Measurements from ENCODE around the gene FUT9. TPM values are rescaled to one million over a fixed set of nuclear protein-coding genes. Genes with fewer than 3 reads are reported as not detected.

Gene FUT9
- total RNA-seq, 2 donors from 2014 or later: 0.11 to 1.2 TPM

DNA sequence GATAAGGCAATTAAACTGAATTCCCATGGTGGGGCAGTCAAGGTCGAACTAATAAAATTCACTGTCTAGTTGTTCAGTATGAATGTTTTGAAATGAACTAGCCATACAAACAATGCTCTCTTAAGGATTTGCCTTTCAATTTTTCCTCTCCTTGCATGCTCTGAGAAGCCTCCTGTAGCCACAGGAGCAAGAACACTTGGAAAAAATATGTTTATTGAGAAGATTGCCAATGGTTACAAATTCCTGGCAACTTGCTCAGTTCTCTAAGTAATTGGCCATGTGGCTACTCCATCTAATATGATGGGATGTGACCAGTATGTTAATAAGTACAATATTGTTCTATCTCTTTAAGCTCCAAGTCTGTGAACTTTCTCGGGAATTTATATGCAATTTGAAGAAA lies 49.4 kb downstream of the FUT9 start:
- no peak overlapping the region for H3K27ac ChIP-seq
- H3K36me3 ChIP-seq: no peaks in the 10 kb centered on the region
- TF ChIP-seq POLR2A (IDR thresholded peaks at IDR 0.05): no peak
- H3K4me1 ChIP-seq (replicated peaks): no peaks in the 10 kb centered on the region
- DNase-seq (ENCODE audit: low spot score): no peak
- no peaks in the 10 kb centered on the region for H3K9me3 ChIP-seq
- 70% methylated on average over 2 of the region's 2 CpGs for WGBS
- intact Hi-C loops (cut with DNase I): no loop called here
- H3K27me3 ChIP-seq (replicated peaks; ENCODE audit: insufficient read depth): no peaks in the 10 kb centered on the region
- H3K4me3 ChIP-seq: no peak overlapping the region

DNA sequence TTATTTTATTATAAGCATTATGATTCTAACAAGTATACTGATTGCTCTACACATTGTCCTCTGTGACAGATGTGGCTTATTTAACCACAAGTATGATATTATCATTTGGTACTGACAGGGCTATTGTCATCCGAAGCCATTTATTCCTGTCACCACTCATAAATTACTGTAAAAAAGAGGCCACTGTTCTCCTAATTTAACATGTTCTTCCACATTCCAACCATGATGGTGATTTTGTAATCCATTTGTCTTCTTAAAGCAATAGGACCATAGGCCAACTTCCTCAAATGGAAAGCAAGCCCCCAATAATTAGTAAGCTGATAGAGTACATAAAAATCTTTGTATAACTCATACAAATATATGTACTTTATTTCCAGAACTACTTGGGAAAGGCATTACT lies 50.6 kb downstream of the FUT9 start:
- intact Hi-C loops (cut with DNase I): no loop called here

DNA sequence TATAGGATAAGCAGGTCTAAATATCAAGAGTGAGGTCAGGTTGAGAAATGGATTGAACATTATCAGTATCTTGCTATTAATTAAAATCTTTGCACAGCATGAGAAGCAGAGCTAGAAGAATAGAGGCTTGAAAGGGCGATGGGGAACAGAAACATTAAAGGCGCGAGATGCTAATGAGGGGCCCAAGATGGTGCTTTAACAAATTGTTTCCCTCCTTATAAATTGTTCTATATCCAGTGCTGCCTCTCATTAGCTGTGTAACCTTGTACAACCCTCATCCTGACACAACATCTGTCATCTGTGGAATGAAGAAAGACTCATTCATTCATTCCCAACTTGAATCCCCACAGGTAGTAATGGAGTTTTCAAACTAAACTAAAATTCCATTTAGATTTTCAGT lies 57.8 kb downstream of the FUT9 start:
- Histone ChIP-seq H3K4me1 (replicated peaks) (no peaks in the 10 kb centered on the region), H3K27ac (no peak overlapping the region), H3K9me3 (no peaks in the 10 kb centered on the region), H3K4me3 (no peak overlapping the region), H3K27me3 (replicated peaks; ENCODE audit: insufficient read depth) (no peaks in the 10 kb centered on the region), H3K36me3 (no peaks in the 10 kb centered on the region)
- no peak for DNase-seq (ENCODE audit: low spot score)
- intact Hi-C loops (cut with DNase I): no loop called here
- 96% methylated on average over 3 of the region's 3 CpGs for WGBS
- no peak for TF ChIP-seq POLR2A (IDR thresholded peaks at IDR 0.05)
- TF ChIP-seq, protein P1, sequence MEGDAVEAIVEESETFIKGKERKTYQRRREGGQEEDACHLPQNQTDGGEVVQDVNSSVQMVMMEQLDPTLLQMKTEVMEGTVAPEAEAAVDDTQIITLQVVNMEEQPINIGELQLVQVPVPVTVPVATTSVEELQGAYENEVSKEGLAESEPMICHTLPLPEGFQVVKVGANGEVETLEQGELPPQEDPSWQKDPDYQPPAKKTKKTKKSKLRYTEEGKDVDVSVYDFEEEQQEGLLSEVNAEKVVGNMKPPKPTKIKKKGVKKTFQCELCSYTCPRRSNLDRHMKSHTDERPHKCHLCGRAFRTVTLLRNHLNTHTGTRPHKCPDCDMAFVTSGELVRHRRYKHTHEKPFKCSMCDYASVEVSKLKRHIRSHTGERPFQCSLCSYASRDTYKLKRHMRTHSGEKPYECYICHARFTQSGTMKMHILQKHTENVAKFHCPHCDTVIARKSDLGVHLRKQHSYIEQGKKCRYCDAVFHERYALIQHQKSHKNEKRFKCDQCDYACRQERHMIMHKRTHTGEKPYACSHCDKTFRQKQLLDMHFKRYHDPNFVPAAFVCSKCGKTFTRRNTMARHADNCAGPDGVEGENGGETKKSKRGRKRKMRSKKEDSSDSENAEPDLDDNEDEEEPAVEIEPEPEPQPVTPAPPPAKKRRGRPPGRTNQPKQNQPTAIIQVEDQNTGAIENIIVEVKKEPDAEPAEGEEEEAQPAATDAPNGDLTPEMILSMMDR (IDR thresholded peaks at IDR 0.05): no peak
- no peak for TF ChIP-seq POLR2AphosphoS5 (IDR thresholded peaks at IDR 0.05)

More for the DNA sequence above, 50.6 kb downstream of the FUT9 start:
- DNase-seq (ENCODE audit: low spot score): no peak
- Histone ChIP-seq H3K9me3 (no peaks in the 10 kb centered on the region), H3K4me3 (no peak overlapping the region), H3K36me3 (no peaks in the 10 kb centered on the region), H3K4me1 (replicated peaks) (no peaks in the 10 kb centered on the region), H3K27me3 (replicated peaks; ENCODE audit: insufficient read depth) (no peaks in the 10 kb centered on the region), H3K27ac (no peak overlapping the region)
- no peak for TF ChIP-seq POLR2A (IDR thresholded peaks at IDR 0.05)
- TF ChIP-seq POLR2AphosphoS5 (IDR thresholded peaks at IDR 0.05): no peak
- TF ChIP-seq, protein P1 (IDR thresholded peaks at IDR 0.05): no peak
- WGBS: 38% methylated on average over 1 of the region's 1 CpG

DNA sequence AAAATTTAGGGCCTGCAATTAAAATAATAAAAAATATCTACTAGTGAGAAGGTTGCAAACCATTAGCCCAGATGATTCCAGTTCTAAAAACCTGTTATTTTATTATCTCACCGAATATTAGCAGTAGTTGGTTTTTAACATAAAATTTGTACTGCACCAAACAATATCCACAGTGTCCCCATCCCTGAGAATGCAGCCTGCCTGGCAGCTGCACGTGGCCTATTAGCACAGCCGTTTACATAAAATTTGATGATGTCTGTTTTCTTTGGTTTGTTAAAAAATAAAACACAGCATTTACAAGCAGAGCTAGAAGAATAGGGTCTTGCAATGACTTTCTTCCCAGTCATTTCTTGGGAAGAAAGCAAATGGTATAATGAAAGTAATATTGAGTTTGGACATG lies 58.2 kb downstream of the FUT9 start:
- Histone ChIP-seq H3K4me1 (replicated peaks) (no peaks in the 10 kb centered on the region), H3K27me3 (replicated peaks; ENCODE audit: insufficient read depth) (no peaks in the 10 kb centered on the region), H3K27ac (no peak overlapping the region), H3K36me3 (no peaks in the 10 kb centered on the region), H3K9me3 (no peaks in the 10 kb centered on the region), H3K4me3 (no peak overlapping the region)
- intact Hi-C loops (cut with DNase I): no loop called here
- TF ChIP-seq, protein P1 (IDR thresholded peaks at IDR 0.05): no peak
- no peak for TF ChIP-seq POLR2AphosphoS5 (IDR thresholded peaks at IDR 0.05)
- no peak for TF ChIP-seq POLR2A (IDR thresholded peaks at IDR 0.05)
- DNase-seq (ENCODE audit: low spot score): no peak
- WGBS: 32% methylated on average over 3 of the region's 3 CpGs

DNA sequence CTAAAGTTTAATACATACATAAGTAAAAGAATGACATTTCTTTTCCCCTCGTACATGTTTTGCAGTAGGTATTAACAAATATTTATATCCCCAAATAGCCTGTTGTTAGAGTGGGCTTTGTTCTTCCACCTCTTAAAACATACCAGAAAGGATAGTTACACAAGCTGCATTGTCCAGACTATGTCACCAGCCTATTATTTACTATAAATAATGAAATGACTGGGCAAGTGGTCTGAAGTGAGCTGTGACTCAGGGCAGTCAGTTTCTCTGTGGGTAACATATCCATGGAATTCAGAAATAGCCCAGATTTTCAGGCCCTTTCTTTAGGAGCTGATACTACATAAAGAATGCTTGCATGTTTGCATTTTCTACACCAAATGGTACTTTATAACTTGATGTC lies 60.1 kb downstream of the FUT9 start:
- WGBS: 50% methylated on average over 1 of the region's 1 CpG
- no peak for TF ChIP-seq POLR2AphosphoS5 (IDR thresholded peaks at IDR 0.05)
- no peak for TF ChIP-seq POLR2A (IDR thresholded peaks at IDR 0.05)
- TF ChIP-seq, protein P1 (IDR thresholded peaks at IDR 0.05): no peak
- Histone ChIP-seq H3K27ac (no peak overlapping the region), H3K9me3 (no peaks in the 10 kb centered on the region), H3K4me3 (no peak overlapping the region), H3K27me3 (replicated peaks; ENCODE audit: insufficient read depth) (no peaks in the 10 kb centered on the region), H3K4me1 (replicated peaks) (no peaks in the 10 kb centered on the region), H3K36me3 (no peaks in the 10 kb centered on the region)
- DNase-seq (ENCODE audit: low spot score): no peak
- intact Hi-C loops (cut with DNase I): no loop called here

Data from prostate gland (tissue), 2 donors.